Sciatic nerve (tissue), 2 donors: ENCODE results near the gene NBDY. TPM values are rescaled to one million over a fixed set of nuclear protein-coding genes. Genes with fewer than 3 reads are reported as not detected.
A peak's percentile ranks its signal among the peaks of the same experiment; 100 is the strongest.
"Not testable (repeated sequence)": the region's sequence is repeated elsewhere in the genome, so short reads cannot be mapped to it uniquely, and the experiment has no call there.

Experiments used
- ATAC-seq: fragments of 200-7000 bp; cut with Tn5 transposase; one replicate; pipeline ENCODE4 v1.9.1; 2020; ENCODE audit warnings: mild to moderate bottlenecking, moderate library complexity
- DNase-seq: peaks from one replicate; pipeline ENCODE4 v3.0.0-alpha.2; 2020; ENCODE audit warnings: low spot score
- intact Hi-C: fragments of 100-400 bp; cut with DNase I; formaldehyde crosslinking; loops from one replicate; pipeline ENCODE4 v1.14.2; 2022
- total RNA-seq: library from RNA; stranded (reverse); fragmentation: NEBNext Ultra II Directional; extraction: Animal tissue kit (Norgen Biotek cat#: 25700); gene quantifications from one replicate; pipeline ENCODE4 v1.2.1, GENCODE V29; 2021
- donor health status: DM: no; HTN: no; CAD: no.
- donor health status: DM: no; HTN: no; CAD: no.

The NBDY gene
- total RNA-seq, 1 donor from 2014 or later, result 37.6 TPM

DNA sequence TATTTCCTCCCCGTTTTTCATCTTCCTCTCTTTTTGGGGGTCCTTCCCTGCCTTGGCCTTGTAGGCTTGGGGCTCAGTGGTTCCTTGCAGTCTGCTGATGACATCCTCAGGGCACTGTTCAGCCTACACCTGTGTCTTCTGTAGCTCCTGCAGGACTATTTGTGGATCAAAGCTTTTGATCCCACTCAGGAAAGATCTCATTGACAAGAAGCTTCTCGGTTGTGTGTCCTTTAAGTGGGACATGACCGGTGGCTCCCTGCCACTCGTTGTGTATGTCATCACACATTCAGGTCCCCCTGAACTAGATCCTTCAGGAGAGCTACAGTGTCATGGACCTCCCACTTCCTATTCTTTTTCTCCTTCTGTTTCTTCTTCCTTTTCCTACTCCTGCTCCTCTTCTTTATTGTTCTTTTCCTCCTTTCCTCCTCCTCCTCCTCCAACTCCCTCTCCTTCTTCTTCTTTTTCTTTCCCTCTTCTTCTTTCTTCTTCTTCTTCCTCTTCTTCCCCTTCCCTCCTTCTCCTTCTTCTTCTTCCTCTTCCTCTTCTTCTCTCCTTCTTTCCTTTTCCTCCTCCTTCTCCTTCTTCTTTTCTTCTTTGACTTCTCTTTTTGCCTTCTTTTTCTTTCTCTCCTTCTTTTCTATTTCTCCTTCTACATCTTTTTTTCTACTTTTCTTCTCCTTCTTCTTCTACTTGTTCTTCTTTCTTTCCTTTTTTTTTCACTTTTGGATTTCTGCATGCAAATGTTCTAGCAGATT is 67.8 kb downstream of the NBDY start:
- ATAC-seq (no peak), DNase-seq (no peak)
- intact Hi-C loops, result no loop called here

DNA sequence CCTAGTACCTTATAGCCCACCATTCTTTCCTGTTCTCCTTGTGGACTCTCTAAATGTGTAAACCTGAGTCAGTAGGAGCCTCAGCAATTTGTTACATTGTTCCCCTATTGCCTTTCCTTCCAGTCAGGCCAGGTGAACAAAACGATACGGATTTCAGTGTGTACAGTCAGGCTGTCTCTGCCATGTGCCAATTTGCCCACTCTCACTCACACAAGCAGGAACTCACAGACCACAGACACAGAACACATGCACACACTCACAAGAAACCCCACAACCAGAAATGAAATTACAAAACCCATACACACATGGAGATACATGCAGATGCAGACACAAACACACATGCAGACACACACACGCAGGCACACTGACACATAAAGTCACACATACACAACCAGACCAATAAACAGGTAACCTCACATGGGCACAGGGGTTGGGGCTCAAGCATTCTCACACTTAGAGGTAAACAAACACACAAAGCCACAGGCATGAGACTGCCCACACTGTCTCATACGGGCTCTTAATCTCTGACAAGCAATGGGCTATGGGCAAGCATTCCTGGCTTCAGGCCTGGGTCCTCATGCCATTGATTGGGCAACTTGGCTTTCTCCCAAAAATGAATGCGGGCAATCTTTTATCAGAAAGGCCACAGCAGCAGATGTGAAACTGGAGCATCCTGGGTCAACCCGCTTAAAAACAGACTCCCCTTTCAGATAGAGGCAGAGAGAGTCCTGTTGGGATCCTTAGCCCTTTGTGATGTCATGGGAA is 68.7 kb downstream of the NBDY start:
- intact Hi-C loops, result no loop called here
- DNase-seq (peak; percentile 57), ATAC-seq (no peak)

DNA sequence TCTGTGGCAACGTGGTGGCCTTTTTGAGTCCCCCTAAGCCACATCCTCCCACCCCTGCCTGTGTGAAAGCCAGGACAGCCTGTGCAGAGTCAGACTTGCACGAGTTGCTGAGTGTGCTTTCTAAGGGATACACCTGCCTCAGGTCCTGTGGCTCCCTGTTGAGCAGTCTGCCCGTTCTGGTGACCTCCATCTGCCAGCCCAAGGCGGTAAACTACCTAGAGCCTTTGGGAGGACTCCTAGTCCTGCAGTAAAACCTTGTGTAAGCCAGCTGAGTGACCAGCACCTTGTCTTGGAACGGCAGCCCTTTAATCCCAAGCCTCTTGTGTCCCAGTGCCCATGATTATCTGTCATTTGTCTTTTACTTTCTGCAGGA is 69.3 kb downstream of the NBDY start:
- DNase-seq (peak; percentile 45), ATAC-seq (no peak)
- intact Hi-C loops, result no loop called here

DNA sequence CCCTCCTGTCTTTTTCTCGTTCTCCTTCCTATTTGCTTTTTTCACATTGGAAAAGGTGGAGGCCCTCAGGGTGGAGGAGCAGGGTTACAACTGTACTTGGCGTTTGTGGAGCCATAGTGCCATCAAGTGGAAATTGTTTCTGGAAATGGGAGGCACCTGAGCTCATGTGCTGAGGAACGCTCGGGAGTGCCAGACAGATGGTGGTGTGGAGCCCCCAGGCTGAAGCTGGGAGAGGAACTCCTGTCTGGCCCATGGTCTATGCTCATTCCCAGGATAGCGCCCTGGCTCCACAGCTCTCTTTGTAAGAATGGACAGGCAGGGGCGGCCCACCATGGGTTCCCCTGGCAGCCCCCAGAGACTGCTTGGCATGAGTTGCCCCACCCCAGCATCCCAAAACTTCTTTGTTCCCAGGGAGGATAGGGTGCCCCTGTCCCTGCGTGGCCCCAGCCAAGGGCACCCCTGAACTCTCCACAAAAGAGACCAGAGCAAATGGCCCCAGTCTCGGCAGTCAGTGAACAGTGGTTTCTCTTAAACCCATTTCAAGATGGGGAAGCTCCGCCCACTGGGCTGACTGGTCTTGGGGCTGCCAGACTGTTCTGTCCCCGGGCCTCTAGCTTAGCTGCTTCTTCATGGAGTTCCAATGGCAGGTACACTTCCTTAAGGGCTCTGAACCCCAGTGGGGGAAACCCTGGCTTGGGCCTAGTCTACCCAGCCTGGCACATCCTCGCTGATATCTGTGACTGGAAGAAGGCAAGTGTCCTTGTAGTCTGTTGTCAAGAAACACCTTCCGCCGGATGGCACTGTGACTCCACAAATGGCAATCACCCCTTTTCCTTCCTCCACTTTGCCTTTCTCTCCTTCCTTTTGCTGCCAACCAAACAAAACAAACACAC is 70.1 kb downstream of the NBDY start:
- DNase-seq (peak; percentile 75), ATAC-seq (peak; percentile 74)
- intact Hi-C loops, result no loop called here

DNA sequence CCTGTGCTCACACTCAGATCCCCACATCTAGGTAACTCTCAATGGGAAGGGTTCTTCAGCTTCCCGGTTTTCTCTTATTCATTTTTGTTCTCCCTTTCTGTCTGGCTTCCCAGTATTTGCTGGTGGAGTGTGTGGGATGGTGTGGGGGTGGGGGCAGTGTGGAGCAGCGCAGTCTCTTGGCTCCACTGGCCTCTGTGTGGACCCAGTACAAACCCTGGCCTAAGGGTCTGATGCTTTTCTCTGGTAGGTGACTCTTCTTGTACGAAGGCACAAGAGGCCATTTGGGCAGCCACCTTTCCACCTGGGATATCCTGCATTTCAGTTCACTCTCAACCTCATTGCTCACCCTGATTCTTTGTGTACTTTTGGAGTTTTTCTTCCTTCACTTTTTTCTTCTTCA is 71.3 kb downstream of the NBDY start:
- intact Hi-C loops, result no loop called here
- DNase-seq, result no peak
- no peak for ATAC-seq

DNA sequence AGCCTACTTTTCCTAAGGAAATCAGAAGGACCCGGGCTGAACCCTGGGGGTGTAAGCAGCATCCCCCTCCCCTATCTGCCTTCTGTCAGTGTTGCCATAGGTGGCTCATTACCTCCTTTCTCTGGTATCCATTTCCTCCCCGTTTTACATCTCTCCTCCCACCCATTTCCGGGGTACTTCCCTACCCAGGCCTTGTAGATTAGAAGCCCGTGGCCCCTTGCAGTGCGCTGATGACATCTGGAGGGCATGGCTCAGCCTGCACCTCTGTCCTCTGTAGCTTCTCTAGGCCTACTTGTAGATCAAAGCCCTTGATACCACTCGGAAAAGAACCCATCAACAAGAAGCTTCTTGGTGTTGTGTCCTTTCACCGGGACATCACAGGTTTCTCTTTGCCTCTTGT is 71.8 kb downstream of the NBDY start:
- DNase-seq (no peak), ATAC-seq (no peak)
- intact Hi-C loops, result no loop called here

DNA sequence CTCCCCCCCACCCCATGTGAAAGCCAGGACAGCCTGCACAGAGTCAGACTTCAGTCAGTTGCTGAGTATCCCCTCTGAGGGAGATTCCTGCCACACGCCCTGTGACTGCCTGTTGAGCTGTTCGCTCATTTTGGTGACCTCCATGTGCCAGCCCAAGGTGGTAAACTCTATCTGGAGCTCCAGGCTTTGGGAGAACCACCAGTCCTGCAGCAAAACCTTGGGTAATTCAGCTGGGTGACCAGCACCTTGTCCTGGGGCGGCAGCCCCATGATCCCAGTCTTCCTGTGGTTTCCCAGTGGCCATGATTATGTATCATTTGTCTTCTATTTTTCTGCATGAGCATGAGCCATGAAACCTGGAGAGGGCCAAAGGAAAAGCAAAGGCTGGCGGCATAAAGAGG is 73.4 kb downstream of the NBDY start:
- DNase-seq (no peak), ATAC-seq (peak; percentile 8)
- intact Hi-C loops, result no loop called here

DNA sequence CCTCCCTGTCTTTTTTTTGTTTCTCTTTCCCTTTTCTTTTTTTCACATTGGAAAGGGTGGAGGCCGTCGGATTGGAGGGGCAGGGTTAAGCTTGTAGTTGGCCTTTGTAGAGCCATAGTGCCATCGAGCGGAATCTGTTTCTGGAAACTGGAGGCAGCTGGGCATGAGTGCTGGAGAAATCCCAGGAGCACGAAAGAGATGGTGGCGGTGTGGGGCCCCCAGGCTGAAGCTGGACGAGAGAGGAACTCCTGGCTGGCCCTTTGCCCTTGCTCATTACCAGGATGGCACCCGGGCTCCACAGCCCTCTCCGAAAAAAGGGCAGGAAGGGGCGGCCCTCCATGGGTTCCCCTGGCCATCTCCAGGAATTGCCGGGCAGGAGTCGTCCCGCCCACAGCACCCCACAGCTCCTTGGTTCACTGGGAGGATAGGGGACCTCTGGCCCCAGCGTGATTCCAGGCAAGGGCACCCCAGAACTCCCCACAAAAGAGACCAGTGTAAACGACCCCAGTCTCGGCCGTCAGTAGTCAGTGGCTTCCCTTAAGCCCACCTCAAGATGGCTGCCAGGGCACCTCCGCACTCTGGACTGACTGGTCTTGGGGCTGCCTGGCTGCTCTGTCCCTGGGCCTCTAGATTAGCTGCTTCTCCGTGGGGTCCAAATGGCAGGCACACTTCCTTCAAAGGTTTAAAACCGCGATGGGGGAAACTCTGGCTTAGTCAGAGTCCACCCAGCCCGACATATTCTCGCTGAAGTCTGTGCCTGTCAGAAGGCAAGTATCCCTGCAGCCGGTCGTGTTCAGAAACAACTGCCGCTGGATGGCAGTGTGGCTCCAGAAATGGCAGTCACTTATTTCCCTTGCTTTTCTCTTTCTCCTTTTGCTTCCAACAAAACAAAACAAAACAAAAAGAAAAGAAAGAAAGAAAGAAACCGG is 74.1 kb downstream of the NBDY start:
- intact Hi-C loops, result no loop called here
- peak; percentile 93 for DNase-seq
- peak; percentile 90 for ATAC-seq

DNA sequence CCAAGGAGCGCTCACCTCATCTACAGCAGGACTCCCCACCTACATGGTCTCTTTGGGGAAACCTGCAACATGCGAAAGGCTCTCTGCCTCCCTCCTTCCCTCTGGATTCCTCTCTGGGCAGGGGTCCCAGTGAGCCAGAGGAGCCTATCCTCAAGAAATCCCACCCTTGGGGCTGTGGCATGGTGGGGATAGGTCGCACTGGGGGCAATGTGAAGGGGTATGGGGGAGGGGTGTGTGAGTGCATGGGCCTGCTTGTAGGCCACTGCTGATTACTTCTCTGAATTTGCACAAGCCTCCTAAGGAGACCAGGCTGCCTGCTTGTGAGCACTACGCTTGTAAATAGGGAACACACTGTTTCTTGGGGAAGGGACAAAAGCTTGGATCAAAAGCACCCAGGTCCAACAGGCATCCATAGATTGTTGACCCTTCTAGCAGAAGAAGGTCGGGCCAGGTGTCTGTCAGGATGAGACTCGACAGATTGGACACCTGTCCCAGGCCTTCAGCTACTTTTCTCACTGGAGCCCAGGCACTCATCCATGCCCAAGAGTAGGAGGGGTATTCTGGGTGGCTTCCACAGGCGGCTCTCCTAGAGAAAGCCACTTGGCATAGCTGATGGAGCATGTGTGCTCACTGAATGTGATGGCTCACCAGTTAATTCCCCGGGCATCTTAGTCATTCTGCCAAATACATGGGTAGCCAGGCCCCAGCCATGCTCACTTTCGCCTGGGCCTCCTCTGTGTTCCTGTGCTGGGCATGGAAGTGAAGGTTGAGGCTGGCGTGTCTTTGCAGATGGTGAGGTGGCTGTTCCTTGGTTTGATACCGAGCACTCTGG is 75.0 kb downstream of the NBDY start:
- DNase-seq, result no peak
- ATAC-seq, result peak; percentile 38
- intact Hi-C loops, result no loop called here

DNA sequence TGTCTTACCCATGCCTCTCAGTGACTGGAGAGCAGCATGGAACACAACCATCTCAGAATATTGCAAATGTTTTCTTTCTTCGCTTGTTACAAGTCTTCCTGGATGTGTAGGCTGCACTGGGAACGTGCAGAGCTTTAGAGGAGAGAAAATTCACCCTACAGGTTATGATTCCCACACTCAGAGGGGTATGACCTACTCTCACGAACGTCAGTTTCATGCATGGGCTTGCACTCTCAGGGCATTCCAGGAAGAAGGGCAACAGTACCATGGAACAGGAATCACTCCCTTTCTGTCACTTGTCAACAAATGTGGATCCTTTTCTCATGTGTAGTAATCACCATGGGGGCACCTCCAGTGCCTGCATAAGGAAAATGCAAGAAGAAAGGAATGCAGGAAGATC is 75.8 kb downstream of the NBDY start:
- ATAC-seq, result no peak
- intact Hi-C loops, result no loop called here
- no peak for DNase-seq

DNA sequence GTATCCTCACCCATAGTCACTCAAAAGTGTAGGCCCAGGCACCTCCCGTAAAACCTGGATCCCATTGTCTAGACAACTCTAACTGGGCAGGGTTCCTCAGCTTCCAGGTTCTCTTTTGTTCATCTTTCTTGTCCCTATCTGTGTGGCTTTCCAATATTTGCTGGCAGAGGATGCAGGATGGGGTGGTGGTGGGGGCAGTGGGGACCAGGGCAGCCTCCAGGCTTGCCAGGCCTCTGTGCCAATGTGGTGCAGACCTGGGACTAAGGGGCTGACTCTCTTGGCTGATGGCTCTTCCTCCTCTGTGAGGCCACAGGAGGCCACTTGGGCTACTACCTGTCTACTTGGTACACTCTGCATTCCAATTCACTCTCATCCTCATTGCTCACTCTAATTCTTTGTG is 76.4 kb downstream of the NBDY start:
- DNase-seq (no peak), ATAC-seq (no peak)
- intact Hi-C loops, result no loop called here

DNA sequence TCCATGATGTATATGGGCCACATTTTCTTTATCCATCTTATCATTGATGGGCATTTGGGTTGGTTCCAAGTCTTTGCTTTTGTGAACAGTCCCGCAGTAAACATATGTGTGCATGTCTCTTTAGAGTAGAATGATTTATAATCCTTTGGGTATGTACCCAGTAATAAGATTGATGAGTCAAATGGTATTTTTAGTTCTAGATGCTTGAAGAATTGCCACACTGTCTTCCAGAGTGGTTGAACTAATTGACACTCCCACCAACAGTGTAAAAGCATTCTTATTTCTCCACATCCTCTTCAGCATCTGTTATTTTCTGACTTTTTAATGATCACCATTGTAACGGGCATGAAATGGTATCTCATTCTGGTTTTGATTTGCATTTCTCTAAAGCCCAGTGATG is 77.1 kb downstream of the NBDY start:
- ATAC-seq, DNase-seq, intact Hi-C loops: not testable (repeated sequence)

DNA sequence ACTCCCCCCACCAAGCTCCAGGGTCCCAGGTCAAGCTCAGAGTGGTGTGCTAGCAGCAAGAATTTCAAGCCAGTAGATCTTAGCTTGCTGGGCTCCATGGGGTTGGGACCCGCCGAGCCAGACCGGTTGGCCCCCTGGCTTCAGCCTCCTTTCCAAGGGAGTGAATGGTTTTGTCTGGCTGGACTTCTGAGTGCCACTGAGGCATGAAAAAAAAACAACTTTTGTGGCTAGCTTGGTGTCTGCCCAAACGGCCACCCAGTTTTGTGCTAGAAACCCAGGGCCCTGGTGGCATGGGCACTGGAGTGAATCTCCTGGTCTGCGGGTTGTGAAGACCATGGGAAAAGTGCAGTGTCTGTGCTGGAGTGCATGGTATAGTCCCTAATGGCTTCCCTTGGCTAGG is 82.6 kb downstream of the NBDY start:
- intact Hi-C loops, result no loop called here
- ATAC-seq, result no peak
- DNase-seq, result no peak

DNA sequence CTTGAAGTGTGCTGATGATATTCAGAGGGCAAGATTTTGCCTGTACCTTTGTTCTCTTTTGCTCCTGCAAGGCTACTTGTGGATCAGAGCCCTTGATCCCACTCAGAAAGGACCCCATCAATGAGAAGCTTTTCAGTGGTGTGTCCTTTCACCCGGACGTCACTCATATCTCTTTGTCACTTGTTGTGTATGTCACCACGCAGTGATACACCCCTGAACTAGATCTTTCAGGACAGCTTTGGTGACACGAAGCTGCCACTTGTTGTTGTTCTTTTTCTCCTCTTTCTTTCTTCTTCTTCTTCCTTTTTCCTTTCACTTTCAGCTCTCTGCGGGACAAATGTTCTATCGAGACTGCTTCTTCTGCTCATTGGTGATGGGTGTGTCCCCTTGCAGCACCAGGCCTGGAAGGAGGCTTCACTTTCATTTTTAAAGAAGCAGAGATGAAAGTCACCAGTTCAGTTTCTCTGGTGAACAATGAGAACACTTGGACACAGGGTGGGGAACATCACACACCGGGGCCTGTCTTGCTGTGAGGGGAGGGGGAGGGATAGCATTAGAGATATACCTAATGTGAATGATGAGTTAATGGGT is 83.6 kb downstream of the NBDY start:
- intact Hi-C loops, result no loop called here
- peak; percentile 85 for ATAC-seq
- no peak for DNase-seq

DNA sequence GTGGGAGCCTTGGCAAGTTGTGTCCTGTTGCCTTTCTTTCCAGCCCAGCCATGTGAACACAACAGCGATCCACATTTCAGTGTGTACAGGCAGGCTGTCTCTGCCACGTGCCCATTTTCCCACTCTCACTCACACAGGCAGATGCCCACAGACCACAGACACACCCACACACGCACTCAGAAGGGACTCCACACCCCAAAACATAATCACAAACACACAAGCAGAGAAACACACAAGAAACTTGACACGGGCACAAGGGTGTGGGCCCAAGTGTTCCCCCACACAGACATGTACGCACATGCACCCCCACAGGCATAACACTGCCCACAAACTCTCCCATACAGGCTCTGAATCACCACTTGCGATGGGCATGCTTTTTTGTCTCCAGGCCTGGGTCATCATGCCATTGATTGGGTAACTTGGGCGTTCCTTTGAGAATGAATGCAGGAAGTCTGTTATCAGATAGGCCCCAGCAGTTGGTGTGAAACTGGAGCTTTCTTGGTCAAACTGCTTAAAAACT is 84.3 kb downstream of the NBDY start:
- DNase-seq (no peak), ATAC-seq (peak; percentile 83)
- intact Hi-C loops, result no loop called here

DNA sequence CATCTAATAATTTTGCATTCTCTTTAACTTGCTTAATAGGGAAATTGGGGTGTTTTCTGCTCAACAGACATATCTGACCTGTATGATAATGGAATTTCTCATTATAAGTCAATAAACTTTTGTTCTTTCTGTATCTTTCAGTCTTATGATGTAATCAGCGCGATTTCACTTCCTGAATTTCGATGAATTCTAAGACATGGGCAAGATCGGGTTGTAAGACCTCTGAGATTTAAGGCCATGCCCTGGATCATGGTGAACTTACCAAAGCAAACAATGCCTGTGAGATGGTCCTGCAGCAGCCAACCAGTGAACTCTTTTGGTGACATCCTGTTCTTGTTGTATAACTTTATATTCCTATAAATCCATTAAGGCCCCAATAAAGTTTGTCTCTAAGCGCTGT is 88.1 kb downstream of the NBDY start:
- intact Hi-C loops, result no loop called here
- ATAC-seq (no peak), DNase-seq (no peak)

DNA sequence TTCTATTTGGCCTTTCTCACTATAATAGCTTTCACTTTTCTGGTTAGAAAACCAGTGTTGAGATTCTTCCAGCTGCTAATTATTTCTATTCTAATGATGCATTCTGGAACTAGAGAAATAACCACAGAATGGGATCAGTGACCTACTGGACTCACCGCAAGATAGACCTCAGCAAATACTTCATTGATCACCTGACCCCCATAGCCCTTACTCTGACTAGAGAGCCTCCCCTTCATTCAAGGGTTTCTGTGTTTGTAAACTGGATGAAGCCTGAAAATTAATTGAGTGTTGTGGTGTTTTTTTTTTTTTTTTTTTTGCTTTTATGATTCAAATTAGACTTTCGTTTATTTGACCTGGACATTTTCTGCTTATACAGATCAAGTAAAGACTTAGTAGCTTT is 97.0 kb downstream of the NBDY start:
- ATAC-seq (no peak), DNase-seq (no peak)
- intact Hi-C loops, result no loop called here
